ENCODE data around the gene FCN3.

The FCN3 gene

GRCh38 chr1:27399251-27400025 is 24.8 kb upstream of the FCN3 start:
- no peak overlapping the region for H3K27ac ChIP-seq (ENCODE audit: low read length)
- no CpG with 5 or more reads among the region's 19 CpGs for WGBS (ENCODE audit: insufficient coverage, insufficient read length)
- no peaks in the 10 kb centered on the region for H3K27me3 ChIP-seq (ENCODE audit: control insufficient read depth, insufficient read depth, low read length)
- H3K9me3 ChIP-seq (ENCODE audit: control insufficient read depth, insufficient read depth, low read length), result no peaks in the 10 kb centered on the region
- 0 out of 2 replicates have a peak, but pooled peaks cover under 1% of the 10 kb centered on the region for H3K36me3 ChIP-seq (ENCODE audit: control insufficient read depth, insufficient read depth, low read length)
- no peak for DNase-seq (ENCODE audit: low read depth, low spot score)
- H3K4me3 ChIP-seq (ENCODE audit: low read length), result no peak overlapping the region
- peaks cover 4% of the 10 kb centered on the region for H3K4me1 ChIP-seq (ENCODE audit: control insufficient read depth, insufficient read depth, low read length)

- no peak for DNase-seq (ENCODE audit: low read depth, low spot score)
- Histone ChIP-seq H3K4me3 (ENCODE audit: low read length) (no peak overlapping the region), H3K36me3 (ENCODE audit: control insufficient read depth, insufficient read depth, low read length) (0 out of 2 replicates have a peak, but pooled peaks cover 3% of the 10 kb centered on the region), H3K4me1 (ENCODE audit: control insufficient read depth, insufficient read depth, low read length) (peaks cover 4% of the 10 kb centered on the region), H3K27me3 (ENCODE audit: control insufficient read depth, insufficient read depth, low read length) (no peaks in the 10 kb centered on the region), H3K9me3 (ENCODE audit: control insufficient read depth, insufficient read depth, low read length) (no peaks in the 10 kb centered on the region), H3K27ac (ENCODE audit: low read length) (no peak overlapping the region)
- WGBS (ENCODE audit: insufficient coverage, insufficient read length), result no CpG with 5 or more reads among the region's 4 CpGs
Observed at GRCh38 chr1:27398405-27399149, 24.0 kb upstream of the FCN3 start.

- no peaks in the 10 kb centered on the region for H3K9me3 ChIP-seq (ENCODE audit: control insufficient read depth, insufficient read depth, low read length)
- no CpG with 5 or more reads among the region's 7 CpGs for WGBS (ENCODE audit: insufficient coverage, insufficient read length)
- 0 out of 2 replicates have a peak, but pooled peaks cover 3% of the 10 kb centered on the region for H3K36me3 ChIP-seq (ENCODE audit: control insufficient read depth, insufficient read depth, low read length)
- no peak overlapping the region for H3K4me3 ChIP-seq (ENCODE audit: low read length)
- no peaks in the 10 kb centered on the region for H3K27me3 ChIP-seq (ENCODE audit: control insufficient read depth, insufficient read depth, low read length)
- no peak for DNase-seq (ENCODE audit: low read depth, low spot score)
- H3K4me1 ChIP-seq (ENCODE audit: control insufficient read depth, insufficient read depth, low read length), result peaks cover 4% of the 10 kb centered on the region
- H3K27ac ChIP-seq (ENCODE audit: low read length), result no peak overlapping the region
Observed at GRCh38 chr1:27397749-27398148, 23.1 kb upstream of the FCN3 start.

GRCh38 chr1:27397110-27397509 is 22.5 kb upstream of the FCN3 start:
- H3K27me3 ChIP-seq (ENCODE audit: control insufficient read depth, insufficient read depth, low read length), result no peaks in the 10 kb centered on the region
- H3K4me3 ChIP-seq (ENCODE audit: low read length), result no peak overlapping the region
- H3K27ac ChIP-seq (ENCODE audit: low read length), result no peak overlapping the region
- H3K9me3 ChIP-seq (ENCODE audit: control insufficient read depth, insufficient read depth, low read length), result no peaks in the 10 kb centered on the region
- no peak for DNase-seq (ENCODE audit: low read depth, low spot score)
- no CpG with 5 or more reads among the region's 3 CpGs for WGBS (ENCODE audit: insufficient coverage, insufficient read length)
- peaks cover under 1% of the 10 kb centered on the region for H3K4me1 ChIP-seq (ENCODE audit: control insufficient read depth, insufficient read depth, low read length)
- 0 out of 2 replicates have a peak, but pooled peaks cover 3% of the 10 kb centered on the region for H3K36me3 ChIP-seq (ENCODE audit: control insufficient read depth, insufficient read depth, low read length)

- Histone ChIP-seq H3K36me3 (ENCODE audit: control insufficient read depth, insufficient read depth, low read length) (0 out of 2 replicates have a peak, but pooled peaks cover 3% of the 10 kb centered on the region), H3K4me3 (ENCODE audit: low read length) (no peak overlapping the region), H3K9me3 (ENCODE audit: control insufficient read depth, insufficient read depth, low read length) (no peaks in the 10 kb centered on the region), H3K27me3 (ENCODE audit: control insufficient read depth, insufficient read depth, low read length) (no peaks in the 10 kb centered on the region), H3K4me1 (ENCODE audit: control insufficient read depth, insufficient read depth, low read length) (peaks cover 5% of the 10 kb centered on the region), H3K27ac (ENCODE audit: low read length) (no peak overlapping the region)
- WGBS (ENCODE audit: insufficient coverage, insufficient read length), result no CpG with 5 or more reads among the region's 10 CpGs
- DNase-seq (ENCODE audit: low read depth, low spot score), result no peak
Observed at GRCh38 chr1:27395441-27396195, 21.0 kb upstream of the FCN3 start.

- Histone ChIP-seq H3K27me3 (ENCODE audit: control insufficient read depth, insufficient read depth, low read length) (no peaks in the 10 kb centered on the region), H3K9me3 (ENCODE audit: control insufficient read depth, insufficient read depth, low read length) (no peaks in the 10 kb centered on the region), H3K36me3 (ENCODE audit: control insufficient read depth, insufficient read depth, low read length) (0 out of 2 replicates have a peak, but pooled peaks cover 3% of the 10 kb centered on the region), H3K4me3 (ENCODE audit: low read length) (no peak overlapping the region), H3K4me1 (ENCODE audit: control insufficient read depth, insufficient read depth, low read length) (peaks cover 5% of the 10 kb centered on the region), H3K27ac (ENCODE audit: low read length) (no peak overlapping the region)
- no CpG with 5 or more reads among the region's 1 CpG for WGBS (ENCODE audit: insufficient coverage, insufficient read length)
- no peak for DNase-seq (ENCODE audit: low read depth, low spot score)
Observed at GRCh38 chr1:27394925-27395324, 20.3 kb upstream of the FCN3 start.

- H3K9me3 ChIP-seq (ENCODE audit: control insufficient read depth, insufficient read depth, low read length), result no peaks in the 10 kb centered on the region
- WGBS (ENCODE audit: insufficient coverage, insufficient read length), result no CpG with 5 or more reads among the region's 9 CpGs
- H3K4me3 ChIP-seq (ENCODE audit: low read length), result no peak overlapping the region
- H3K36me3 ChIP-seq (ENCODE audit: control insufficient read depth, insufficient read depth, low read length), result 0 out of 2 replicates have a peak, but pooled peaks cover 3% of the 10 kb centered on the region
- H3K4me1 ChIP-seq (ENCODE audit: control insufficient read depth, insufficient read depth, low read length), result peaks cover 5% of the 10 kb centered on the region
- H3K27me3 ChIP-seq (ENCODE audit: control insufficient read depth, insufficient read depth, low read length), result no peaks in the 10 kb centered on the region
- DNase-seq (ENCODE audit: low read depth, low spot score), result no peak
- no peak overlapping the region for H3K27ac ChIP-seq (ENCODE audit: low read length)
Observed at GRCh38 chr1:27394282-27394658, 19.6 kb upstream of the FCN3 start.

- Histone ChIP-seq H3K4me1 (ENCODE audit: control insufficient read depth, insufficient read depth, low read length) (peaks cover 5% of the 10 kb centered on the region), H3K9me3 (ENCODE audit: control insufficient read depth, insufficient read depth, low read length) (no peaks in the 10 kb centered on the region), H3K27me3 (ENCODE audit: control insufficient read depth, insufficient read depth, low read length) (no peaks in the 10 kb centered on the region), H3K36me3 (ENCODE audit: control insufficient read depth, insufficient read depth, low read length) (0 out of 2 replicates have a peak, but pooled peaks cover 3% of the 10 kb centered on the region), H3K4me3 (ENCODE audit: low read length) (no peak overlapping the region), H3K27ac (ENCODE audit: low read length) (no peak overlapping the region)
- no peak for DNase-seq (ENCODE audit: low read depth, low spot score)
- WGBS (ENCODE audit: insufficient coverage, insufficient read length), result no CpG with 5 or more reads among the region's 18 CpGs
Observed at GRCh38 chr1:27393641-27394281, 19.1 kb upstream of the FCN3 start.

GRCh38 chr1:27392778-27393635 is 18.4 kb upstream of the FCN3 start:
- DNase-seq (ENCODE audit: low read depth, low spot score), result no peak
- H3K9me3 ChIP-seq (ENCODE audit: control insufficient read depth, insufficient read depth, low read length), result no peaks in the 10 kb centered on the region
- peaks cover 5% of the 10 kb centered on the region for H3K4me1 ChIP-seq (ENCODE audit: control insufficient read depth, insufficient read depth, low read length)
- 0 out of 2 replicates have a peak, but pooled peaks cover 3% of the 10 kb centered on the region for H3K36me3 ChIP-seq (ENCODE audit: control insufficient read depth, insufficient read depth, low read length)
- H3K27ac ChIP-seq (ENCODE audit: low read length), result no peak overlapping the region
- H3K4me3 ChIP-seq (ENCODE audit: low read length), result peak overlapping the region; percentile 88
- H3K27me3 ChIP-seq (ENCODE audit: control insufficient read depth, insufficient read depth, low read length), result no peaks in the 10 kb centered on the region
- no CpG with 5 or more reads among the region's 30 CpGs for WGBS (ENCODE audit: insufficient coverage, insufficient read length)
